Trophoblast cell (in vitro differentiated cells and primary cell): ENCODE data around the gene TSPAN11.
A peak's percentile ranks its signal among the peaks of the same experiment; 100 is the strongest.
"Not testable (repeated sequence)": the region's sequence is repeated elsewhere in the genome, so short reads cannot be mapped to it uniquely, and the experiment has no call there.

Source experiments
- DNase-seq, 2 donors: peaks; one replicate each; pipeline ENCODE4 v3.0.0-alpha.2; 2016
- H2AFZ ChIP-seq: 2 replicates; pipeline ENCODE4 v1.6.1; 2013; ENCODE audit warnings: low read length, moderate library complexity, mild to moderate bottlenecking; ENCODE audit not compliant: insufficient read depth, poor library complexity
- H2AK5ac ChIP-seq: 2 replicates; pipeline ENCODE4 v1.6.1; 2013; ENCODE audit warnings: mild to moderate bottlenecking, low read length
- H2BK120ac ChIP-seq: 2 replicates; pipeline ENCODE4 v1.6.1; 2013; ENCODE audit warnings: low read length, mild to moderate bottlenecking, moderate library complexity; ENCODE audit not compliant: insufficient read depth, poor library complexity
- H2BK12ac ChIP-seq: 2 replicates; pipeline ENCODE4 v1.6.1; 2013; ENCODE audit warnings: mild to moderate bottlenecking, low read length, moderate library complexity
- H2BK5ac ChIP-seq: 2 replicates; pipeline ENCODE4 v1.6.1; 2013; ENCODE audit warnings: low read length, low read depth, moderate library complexity, mild to moderate bottlenecking; ENCODE audit not compliant: poor library complexity
- H3K14ac ChIP-seq: 2 replicates; pipeline ENCODE4 v1.6.1; 2013; ENCODE audit warnings: mild to moderate bottlenecking, low read length
- H3K18ac ChIP-seq: 2 replicates; pipeline ENCODE4 v1.6.1; 2013; ENCODE audit warnings: mild to moderate bottlenecking, low read length
- H3K23ac ChIP-seq: 2 replicates; pipeline ENCODE4 v1.6.1; 2013; ENCODE audit warnings: low read length
- H3K27ac ChIP-seq: 2 replicates; pipeline ENCODE4 v1.5.1; 2013; ENCODE audit warnings: low read depth, mild to moderate bottlenecking, inconsistent platforms, low read length, moderate library complexity
- H3K27me3 ChIP-seq: 2 replicates; pipeline ENCODE4 v1.6.1; 2013; ENCODE audit warnings: inconsistent platforms, mild to moderate bottlenecking, low read length, moderate library complexity; ENCODE audit not compliant: insufficient read depth
- H3K36me3 ChIP-seq, 2 experiments: 1 replicate in 1 of 2; 2 replicates in 1 of 2; pipeline ENCODE4 v1.6.1; 2013; ENCODE audit warnings: low read length in 2 of 2, mild to moderate bottlenecking in 2 of 2, moderate library complexity in 1 of 2; ENCODE audit not compliant: insufficient read depth in 2 of 2, control insufficient read depth in 1 of 2
- H3K4ac ChIP-seq: 2 replicates; pipeline ENCODE4 v1.6.1; 2013; ENCODE audit warnings: low read depth, mild to moderate bottlenecking, low read length, moderate library complexity
- H3K4me1 ChIP-seq, 2 experiments: 1 replicate in 1 of 2; 2 replicates in 1 of 2; pipeline ENCODE4 v1.6.1; 2013; ENCODE audit warnings: low read length in 2 of 2, mild to moderate bottlenecking in 2 of 2, moderate library complexity in 1 of 2; ENCODE audit not compliant: insufficient read depth in 2 of 2, control insufficient read depth in 1 of 2
- H3K4me2 ChIP-seq: 2 replicates; pipeline ENCODE4 v1.6.1; 2013; ENCODE audit warnings: inconsistent platforms, mild to moderate bottlenecking, low read length, moderate library complexity
- H3K4me3 ChIP-seq: 2 replicates; pipeline ENCODE4 v1.5.1; 2013; ENCODE audit warnings: mild to moderate bottlenecking, low read depth, low read length, inconsistent platforms
- H3K79me1 ChIP-seq: one replicate; pipeline ENCODE4 v1.6.1; 2013; ENCODE audit warnings: low read length
- H3K79me2 ChIP-seq: 2 replicates; pipeline ENCODE4 v1.6.1; 2013; ENCODE audit warnings: low read length, mild to moderate bottlenecking; ENCODE audit not compliant: control insufficient read depth, insufficient read depth, poor library complexity
- H3K9ac ChIP-seq: 2 replicates; pipeline ENCODE4 v1.6.1; 2013; ENCODE audit warnings: mild to moderate bottlenecking, low read length
- H3K9me3 ChIP-seq: 2 replicates; pipeline ENCODE4 v1.6.1; 2013; ENCODE audit warnings: low read depth, mild to moderate bottlenecking, control low read depth, inconsistent platforms, low read length; ENCODE audit not compliant: insufficient read depth
- H4K12ac ChIP-seq: 2 replicates; pipeline ENCODE4 v1.6.1; 2013; ENCODE audit warnings: low read depth, mild to moderate bottlenecking, low read length, moderate library complexity
- H4K8ac ChIP-seq: 2 replicates; pipeline ENCODE4 v1.6.1; 2013; ENCODE audit warnings: low read depth, mild to moderate bottlenecking, low read length, moderate library complexity
- H4K91ac ChIP-seq: one replicate; pipeline ENCODE4 v1.6.1; 2013; ENCODE audit warnings: low read depth, mild to moderate bottlenecking, low read length, moderate library complexity
- WGBS: extraction: QIAGEN DNeasy Blood & Tissue Kit; methylation state at CpG from one replicate; pipeline ENCODE4 v1.1.7; 2013; ENCODE audit warnings: missing lambda C conversion rate; ENCODE audit not compliant: insufficient read length, insufficient coverage; ENCODE audit errors: extremely low coverage; 5-methylcytosine and 5-hydroxymethylcytosine counted together

TSPAN11 gene

GRCh38 chr12:30887226-30887625 lies 39.3 kb upstream of the TSPAN11 start:
- Histone ChIP-seq H3K79me2 (no peaks in the 10 kb centered on the region), H3K9me3 (peaks cover 9% of the 10 kb centered on the region), H3K27ac (no peak overlapping the region), H3K9ac (no peak overlapping the region), H3K23ac (no peak overlapping the region), H2BK120ac (no peak overlapping the region), H3K18ac (no peak overlapping the region), H2BK5ac (no peak overlapping the region), H3K27me3 (no peaks in the 10 kb centered on the region), H2AFZ (no peak overlapping the region), H2AK5ac (no peak overlapping the region), H2BK12ac (no peak overlapping the region), H3K14ac (no peak overlapping the region), H3K4me3 (no peak overlapping the region), H4K12ac (no peak overlapping the region), H3K4me2 (no peak overlapping the region), H4K8ac (no peak overlapping the region), H3K4ac (no peak overlapping the region), H3K4me1 (no peaks in the 10 kb centered on the region), H3K79me1 (no peaks in the 10 kb centered on the region), H3K36me3 (no peaks in the 10 kb centered on the region), H4K91ac (no peak overlapping the region)
- no peak for DNase-seq

- no peak overlapping the region for H3K23ac ChIP-seq
- H3K79me1 ChIP-seq: no peaks in the 10 kb centered on the region
- no peak overlapping the region for H2AFZ ChIP-seq
- no peak for DNase-seq
- no peak overlapping the region for H2BK5ac ChIP-seq
- no peak overlapping the region for H3K18ac ChIP-seq
- H3K4me3 ChIP-seq: no peak overlapping the region
- H3K4me2 ChIP-seq: no peak overlapping the region
- H3K36me3 ChIP-seq: no peaks in the 10 kb centered on the region
- H3K14ac ChIP-seq: no peak overlapping the region
- no peaks in the 10 kb centered on the region for H3K27me3 ChIP-seq
- H3K4ac ChIP-seq: no peak overlapping the region
- peaks cover 9% of the 10 kb centered on the region for H3K9me3 ChIP-seq
- H2BK120ac ChIP-seq: no peak overlapping the region
- H4K12ac ChIP-seq: no peak overlapping the region
- no peaks in the 10 kb centered on the region for H3K79me2 ChIP-seq
- H2AK5ac ChIP-seq: no peak overlapping the region
- H3K27ac ChIP-seq: no peak overlapping the region
- no peak overlapping the region for H4K8ac ChIP-seq
- no peak overlapping the region for H4K91ac ChIP-seq
- no peak overlapping the region for H3K9ac ChIP-seq
- H3K4me1 ChIP-seq: no peaks in the 10 kb centered on the region
- H2BK12ac ChIP-seq: no peak overlapping the region
These were observed 38.3 kb upstream of the TSPAN11 start for GRCh38 chr12:30888241-30888640.

GRCh38 chr12:30894531-30894930 lies 32.0 kb upstream of the TSPAN11 start:
- not testable (repeated sequence) for H4K91ac ChIP-seq, H4K8ac ChIP-seq, H3K79me1 ChIP-seq, H2AFZ ChIP-seq, H3K14ac ChIP-seq, H2BK120ac ChIP-seq, H3K4me2 ChIP-seq, H3K18ac ChIP-seq, H3K27me3 ChIP-seq, H4K12ac ChIP-seq, H3K27ac ChIP-seq, H3K79me2 ChIP-seq, H2AK5ac ChIP-seq, H3K9ac ChIP-seq, H2BK5ac ChIP-seq, H3K4ac ChIP-seq, H3K9me3 ChIP-seq, H3K4me3 ChIP-seq, H3K36me3 ChIP-seq, H2BK12ac ChIP-seq, DNase-seq, H3K23ac ChIP-seq, H3K4me1 ChIP-seq
- WGBS: no CpG with 5 or more reads among the region's 9 CpGs

GRCh38 chr12:30896461-30896860 lies 30.1 kb upstream of the TSPAN11 start:
- H4K12ac ChIP-seq: no peak overlapping the region

More at GRCh38 chr12:30896461-30896860, 30.1 kb upstream of the TSPAN11 start:
- H3K9ac ChIP-seq: peak overlapping the region; percentile 9
- H4K8ac ChIP-seq: no peak overlapping the region
- H3K14ac ChIP-seq: no peak overlapping the region
- DNase-seq: peak; percentile 47 to 71
- H3K4ac ChIP-seq: no peak overlapping the region
- peaks cover 0 to 2% of the 10 kb centered on the region in 2 experiments for H3K4me1 ChIP-seq
- H3K23ac ChIP-seq: no peak overlapping the region
- no peak overlapping the region for H2BK5ac ChIP-seq
- no peak overlapping the region for H3K4me3 ChIP-seq
- no peak overlapping the region for H4K91ac ChIP-seq
- no CpG with 5 or more reads among the region's 3 CpGs for WGBS
- no peak overlapping the region for H2AFZ ChIP-seq
- H3K36me3 ChIP-seq: no peaks in the 10 kb centered on the region
- no peak overlapping the region for H3K27ac ChIP-seq
- no peak overlapping the region for H2AK5ac ChIP-seq
- H3K27me3 ChIP-seq: no peaks in the 10 kb centered on the region
- no peak overlapping the region for H3K18ac ChIP-seq
- H2BK120ac ChIP-seq: no peak overlapping the region
- no peak overlapping the region for H2BK12ac ChIP-seq
- no peaks in the 10 kb centered on the region for H3K79me2 ChIP-seq
- H3K79me1 ChIP-seq: no peaks in the 10 kb centered on the region
- no peaks in the 10 kb centered on the region for H3K9me3 ChIP-seq
- H3K4me2 ChIP-seq: no peak overlapping the region
